DOHH2 (cell line): ENCODE data around the gene PRSS3.
"Not testable (repeated sequence)": the region's sequence is repeated elsewhere in the genome, so short reads cannot be mapped to it uniquely, and the experiment has no call there.

ENCODE experiments used
- H3F3A ChIP-seq: fragments of 200-600 bp; sonication (generic), shearing (Covaris generic); 2 replicates; pipeline ENCODE4 v1.6.0; 2016; ENCODE audit warnings: antibody characterized with exemption, mild to moderate bottlenecking; ENCODE audit not compliant: control insufficient read depth, insufficient read depth
- H3K27ac ChIP-seq: fragments of 200-600 bp; sonication (generic); 2 replicates; pipeline ENCODE4 v1.5.1; 2014; ENCODE audit warnings: low read depth, mild to moderate bottlenecking, low read length, moderate library complexity
- H3K27me3 ChIP-seq: fragments of 200-600 bp; sonication (generic); 2 replicates; pipeline ENCODE4 v1.6.1; 2014; ENCODE audit warnings: mild to moderate bottlenecking, low read length, mixed read lengths; ENCODE audit not compliant: control insufficient read depth
- H3K36me3 ChIP-seq: fragments of 200-600 bp; sonication (generic); 2 replicates; pipeline ENCODE4 v1.6.1; 2014; ENCODE audit warnings: mild to moderate bottlenecking, low read length, moderate library complexity, mixed read lengths; ENCODE audit not compliant: control insufficient read depth
- H3K4me1 ChIP-seq: fragments of 200-600 bp; sonication (generic); 2 replicates; pipeline ENCODE4 v1.6.1; 2014; ENCODE audit warnings: mild to moderate bottlenecking, low read length, mixed read lengths; ENCODE audit not compliant: control insufficient read depth
- H3K4me2 ChIP-seq: fragments of 200-600 bp; sonication (generic); 2 replicates; pipeline ENCODE4 v1.6.0; 2014; ENCODE audit warnings: mild to moderate bottlenecking, low read length, moderate library complexity
- H3K4me3 ChIP-seq: fragments of 200-600 bp; sonication (generic); 2 replicates; pipeline ENCODE4 v1.5.1; 2014; ENCODE audit warnings: mild to moderate bottlenecking, low read length, mixed read lengths
- H3K79me2 ChIP-seq: fragments of 200-600 bp; sonication (generic); 2 replicates; pipeline ENCODE4 v1.6.1; 2014; ENCODE audit warnings: mild to moderate bottlenecking, low read length, mixed read lengths; ENCODE audit not compliant: control insufficient read depth
- H3K9me2 ChIP-seq: fragments of 200-600 bp; sonication (generic); replicated peaks from 2 replicates; pipeline ENCODE4 v1.6.1; 2014; ENCODE audit warnings: mild to moderate bottlenecking, low read length, mixed read lengths; ENCODE audit not compliant: control insufficient read depth
- H3K9me3 ChIP-seq: fragments of 200-600 bp; sonication (generic); 2 replicates; pipeline ENCODE4 v1.6.1; 2014; ENCODE audit warnings: antibody characterized with exemption, low read length, mixed read lengths; ENCODE audit not compliant: control insufficient read depth, insufficient read depth
- H4K20me1 ChIP-seq: fragments of 200-600 bp; sonication (generic); 2 replicates; pipeline ENCODE4 v1.6.0; 2014; ENCODE audit warnings: low read depth, mild to moderate bottlenecking, antibody characterized with exemption, low read length, moderate library complexity; ENCODE audit not compliant: control insufficient read depth, insufficient read depth
- CTCF ChIP-seq: fragments of 200-600 bp; sonication (generic); IDR thresholded peaks from one replicate; pipeline ENCODE4 v1.5.1; 2014; ENCODE audit warnings: antibody characterized with exemption, mild to moderate bottlenecking, low read depth, low read length; ENCODE audit not compliant: poor library complexity, severe bottlenecking
- EZH2phosphoT487 ChIP-seq: fragments of 200-600 bp; sonication (generic); IDR thresholded peaks from 2 replicates; pipeline ENCODE4 v1.6.1; 2017; ENCODE audit warnings: borderline replicate concordance, mild to moderate bottlenecking, antibody characterized with exemption, low read length, moderate library complexity, mixed read lengths

PRSS3 gene

GRCh38 chr9:33846231-33846630 is 50.9 kb downstream of the PRSS3 start:
- peaks cover 100% of the 10 kb centered on the region for H3K79me2 ChIP-seq
- H3K36me3 ChIP-seq: peaks cover 16% of the 10 kb centered on the region
- no peaks in the 10 kb centered on the region for H3K9me3 ChIP-seq
- peaks cover 16% of the 10 kb centered on the region for H3F3A ChIP-seq
- H3K27ac ChIP-seq: no peak overlapping the region; the same call in 1 of the 2 replicates
- no peaks in the 10 kb centered on the region for H3K27me3 ChIP-seq
- H3K4me1 ChIP-seq: peaks cover 78% of the 10 kb centered on the region
- H3K4me2 ChIP-seq: no peak overlapping the region; the same call in 1 of the 2 replicates
- H3K4me3 ChIP-seq: no peak overlapping the region
- TF ChIP-seq EZH2phosphoT487 (no peak), CTCF (no peak)
- 0 out of 2 replicates have a peak, but pooled peaks cover under 1% of the 10 kb centered on the region for H4K20me1 ChIP-seq
- no peaks in the 10 kb centered on the region for H3K9me2 ChIP-seq

- H4K20me1 ChIP-seq, H3K9me3 ChIP-seq, H3K27me3 ChIP-seq, H3K9me2 ChIP-seq, H3K27ac ChIP-seq, H3K4me3 ChIP-seq, H3K4me2 ChIP-seq: not testable (repeated sequence)
- H3K79me2 ChIP-seq: peaks cover 100% of the 10 kb centered on the region
- peaks cover 14% of the 10 kb centered on the region; the same call in 1 of the 2 replicates for H3F3A ChIP-seq
- peaks cover 13% of the 10 kb centered on the region for H3K36me3 ChIP-seq
- peaks cover 78% of the 10 kb centered on the region for H3K4me1 ChIP-seq
These were observed 52.5 kb downstream of the PRSS3 start for GRCh38 chr9:33847894-33848205.
